ENCODE data around the gene PTGDR.

Gene PTGDR

GRCh38 chr14:52263190-52263589 lies 4.3 kb upstream of the PTGDR start:
- DNase-seq (ENCODE audit: low read depth in 3 of 3), result no peak

GRCh38 chr14:52265253-52265652 lies 2.2 kb upstream of the PTGDR start:
- DNase-seq (ENCODE audit: low read depth in 3 of 3), result no peak

DNA sequence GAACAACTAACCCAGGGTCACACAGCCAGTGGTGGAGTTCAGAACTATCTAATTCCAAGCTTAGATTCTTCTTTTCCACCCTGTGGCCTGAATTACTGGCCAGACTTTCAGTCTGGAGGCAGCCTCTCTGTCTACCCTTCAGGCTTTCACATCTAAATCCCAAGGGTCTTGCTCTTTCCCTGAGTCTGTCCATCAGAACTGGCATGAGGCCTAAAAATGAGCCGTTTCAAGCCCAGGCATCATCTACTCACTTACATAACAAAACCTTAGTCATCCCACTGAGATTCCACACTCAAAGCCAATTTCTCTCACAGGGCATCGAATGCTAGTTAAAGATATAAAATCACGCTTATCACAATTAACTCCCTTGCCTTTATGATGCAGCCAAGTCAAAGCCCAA lies 1.3 kb upstream of the PTGDR start:
- DNase-seq (ENCODE audit: low read depth in 3 of 3), result no peak

GRCh38 chr14:52266782-52267181 lies 716 bp upstream of the PTGDR start:
- no peak for DNase-seq (ENCODE audit: low read depth in 3 of 3)

DNA sequence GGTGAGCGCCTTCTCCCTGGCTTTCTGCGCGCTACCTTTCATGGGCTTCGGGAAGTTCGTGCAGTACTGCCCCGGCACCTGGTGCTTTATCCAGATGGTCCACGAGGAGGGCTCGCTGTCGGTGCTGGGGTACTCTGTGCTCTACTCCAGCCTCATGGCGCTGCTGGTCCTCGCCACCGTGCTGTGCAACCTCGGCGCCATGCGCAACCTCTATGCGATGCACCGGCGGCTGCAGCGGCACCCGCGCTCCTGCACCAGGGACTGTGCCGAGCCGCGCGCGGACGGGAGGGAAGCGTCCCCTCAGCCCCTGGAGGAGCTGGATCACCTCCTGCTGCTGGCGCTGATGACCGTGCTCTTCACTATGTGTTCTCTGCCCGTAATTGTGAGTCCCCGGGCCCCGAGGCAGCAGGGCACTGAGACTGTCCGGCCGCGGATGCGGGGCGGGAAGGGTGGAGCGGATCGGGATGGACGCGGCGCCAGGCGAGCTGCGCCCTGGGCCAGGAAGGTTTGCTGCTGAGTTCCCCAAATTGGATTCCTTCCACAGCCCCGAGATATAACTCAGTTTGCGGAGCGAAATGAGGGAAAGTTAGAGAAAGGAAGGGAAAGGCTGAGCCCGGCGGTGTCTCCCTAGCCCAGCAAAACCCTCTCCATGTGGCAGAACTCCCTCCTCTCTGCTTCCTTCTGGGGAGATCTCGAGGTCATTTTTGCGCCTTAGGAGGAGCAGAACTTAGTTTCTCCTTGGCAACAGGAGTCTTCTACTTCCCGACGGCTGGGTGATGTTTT lies 972 bp downstream of the PTGDR start:
- peak in 1 of 3 experiments; percentile 14 for DNase-seq (ENCODE audit: low read depth in 3 of 3)

- DNase-seq (ENCODE audit: low read depth in 3 of 3), result no peak
These were observed 1.6 kb downstream of the PTGDR start for GRCh38 chr14:52269100-52269499.

- no peak for DNase-seq (ENCODE audit: low read depth in 3 of 3)
These were observed 2.5 kb downstream of the PTGDR start for GRCh38 chr14:52269982-52270381.

DNA sequence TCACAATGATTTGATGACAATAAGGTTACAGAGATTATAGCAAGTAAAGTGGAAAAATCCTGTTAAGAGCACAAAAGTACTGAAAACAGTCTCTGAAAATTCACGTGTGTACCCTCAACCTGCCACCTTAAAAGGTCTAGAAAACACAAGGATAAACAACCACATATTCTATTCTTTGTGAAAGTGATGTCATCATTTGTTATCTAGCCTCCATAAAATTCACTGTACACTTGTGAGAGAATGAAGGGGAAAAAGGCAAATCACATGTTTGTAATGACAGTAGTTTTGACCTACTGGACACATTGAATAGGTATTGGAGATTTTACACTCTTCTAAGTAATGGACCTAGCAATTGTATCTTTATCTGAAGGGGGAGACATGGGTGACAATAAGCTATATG lies 4.0 kb downstream of the PTGDR start:
- DNase-seq (ENCODE audit: low read depth in 3 of 3), result no peak

DNA sequence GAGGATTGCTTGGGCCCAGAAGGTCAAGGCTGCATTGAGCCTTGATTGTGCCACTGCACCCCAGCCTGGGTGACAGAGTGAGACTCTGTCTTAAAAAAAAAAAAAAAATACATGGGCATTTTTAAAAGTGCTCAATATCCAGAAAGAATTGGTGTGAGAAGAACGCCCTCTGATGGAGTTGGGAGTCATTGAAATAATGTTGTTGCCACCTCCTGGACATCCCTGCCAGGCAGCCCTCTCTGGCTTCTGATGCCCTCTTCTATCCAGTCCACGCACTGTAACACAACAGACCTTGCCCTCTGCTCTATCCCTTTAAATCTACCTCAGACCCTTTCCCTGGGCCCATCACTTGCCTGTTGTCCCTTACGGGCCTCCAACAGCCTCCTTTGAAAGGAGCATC lies 4.9 kb downstream of the PTGDR start:
- no peak for DNase-seq (ENCODE audit: low read depth in 3 of 3)

DNA sequence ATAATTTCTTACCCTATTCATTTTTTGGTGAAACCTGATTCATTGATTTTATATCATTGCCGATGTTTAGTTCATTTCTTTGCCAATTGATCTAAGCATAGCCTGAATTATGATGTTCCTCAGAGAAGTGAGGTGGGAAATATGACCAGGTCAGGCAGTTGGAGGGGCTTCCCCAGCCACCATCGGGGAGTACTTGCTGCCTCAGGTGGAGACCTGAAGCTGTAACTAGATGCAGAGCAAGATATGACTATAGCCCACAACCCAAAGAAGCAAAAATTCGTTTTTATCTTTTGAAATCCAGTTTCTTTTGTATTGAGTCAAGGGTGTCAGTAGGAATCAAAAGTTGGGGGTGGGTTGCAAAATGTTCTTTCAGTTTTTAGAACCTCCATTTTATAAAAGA lies 7.9 kb downstream of the PTGDR start:
- DNase-seq (ENCODE audit: low read depth in 3 of 3), result no peak

GRCh38 chr14:52277552-52277951 lies 10.1 kb downstream of the PTGDR start:
- no peak for DNase-seq (ENCODE audit: low read depth in 3 of 3)

DNA sequence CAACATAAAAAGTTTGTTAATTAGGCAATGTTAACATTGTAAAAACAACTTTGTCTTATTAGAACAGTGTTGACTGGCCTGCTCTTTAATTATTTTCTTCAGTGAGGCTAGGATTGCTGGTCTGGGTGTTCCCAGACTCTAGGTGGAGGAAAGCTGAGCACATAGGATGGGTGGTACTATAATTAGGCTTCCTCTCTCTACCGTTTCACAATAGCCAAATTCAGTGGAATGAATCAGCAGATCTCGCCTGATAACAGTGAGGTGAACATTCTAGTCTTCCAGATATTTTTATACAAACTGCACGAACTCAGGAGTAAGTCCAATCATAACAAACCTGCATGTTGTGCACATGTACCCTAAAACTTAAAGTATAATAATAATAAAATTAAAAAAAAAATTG lies 11.9 kb downstream of the PTGDR start:
- no peak for DNase-seq (ENCODE audit: low read depth in 3 of 3)

DNA sequence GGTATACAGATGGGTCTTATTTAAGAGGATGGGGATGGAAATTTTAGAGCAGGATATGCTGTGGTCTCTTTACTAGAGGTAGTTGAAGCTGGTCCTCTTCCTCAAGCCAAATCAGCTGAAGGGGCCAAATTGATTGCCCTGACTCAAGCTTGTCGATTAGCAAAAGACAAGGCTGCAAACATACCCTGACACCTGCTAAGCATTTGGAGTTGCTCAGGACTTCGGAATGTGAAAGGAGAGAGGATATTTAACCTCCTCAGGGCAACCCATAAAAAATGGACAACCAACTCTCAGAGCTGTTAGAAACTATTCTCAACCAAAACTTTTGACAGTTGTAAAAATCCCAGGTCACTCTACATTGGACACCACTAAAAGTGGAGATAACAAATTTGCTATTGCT lies 15.6 kb downstream of the PTGDR start:
- no peak for DNase-seq (ENCODE audit: low read depth in 3 of 3)

- DNase-seq (ENCODE audit: low read depth in 3 of 3), result no peak
These were observed 19.5 kb downstream of the PTGDR start for GRCh38 chr14:52286661-52287649.

GRCh38 chr14:52296378-52296777 lies 28.9 kb downstream of the PTGDR start:
- DNase-seq (ENCODE audit: low read depth in 3 of 3), result no peak

- no peak for DNase-seq (ENCODE audit: low read depth in 3 of 3)
These were observed 31.3 kb downstream of the PTGDR start for GRCh38 chr14:52298795-52299194.

- no peak for DNase-seq (ENCODE audit: low read depth in 3 of 3)
These were observed 32.3 kb downstream of the PTGDR start for GRCh38 chr14:52299692-52300278.

DNA sequence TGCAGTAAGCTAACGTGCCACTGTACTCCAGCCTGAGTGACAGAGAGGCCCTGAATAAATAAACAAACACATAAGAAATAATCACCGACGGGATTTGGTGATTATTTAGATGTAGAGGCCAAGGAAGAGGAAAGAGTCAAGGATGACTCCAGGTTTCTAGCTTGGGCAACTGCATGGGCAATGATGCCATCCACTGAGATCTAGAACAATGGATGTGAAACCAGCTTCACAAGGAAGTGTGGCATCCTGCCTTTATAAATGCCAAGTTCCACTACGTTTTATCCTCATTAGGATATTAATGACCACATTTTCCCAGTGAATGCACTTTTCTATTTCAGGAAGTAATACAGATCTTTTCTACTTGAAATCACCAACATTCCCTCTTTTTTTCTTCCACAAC lies 35.7 kb downstream of the PTGDR start:
- DNase-seq (ENCODE audit: low read depth in 3 of 3), result no peak

DNA sequence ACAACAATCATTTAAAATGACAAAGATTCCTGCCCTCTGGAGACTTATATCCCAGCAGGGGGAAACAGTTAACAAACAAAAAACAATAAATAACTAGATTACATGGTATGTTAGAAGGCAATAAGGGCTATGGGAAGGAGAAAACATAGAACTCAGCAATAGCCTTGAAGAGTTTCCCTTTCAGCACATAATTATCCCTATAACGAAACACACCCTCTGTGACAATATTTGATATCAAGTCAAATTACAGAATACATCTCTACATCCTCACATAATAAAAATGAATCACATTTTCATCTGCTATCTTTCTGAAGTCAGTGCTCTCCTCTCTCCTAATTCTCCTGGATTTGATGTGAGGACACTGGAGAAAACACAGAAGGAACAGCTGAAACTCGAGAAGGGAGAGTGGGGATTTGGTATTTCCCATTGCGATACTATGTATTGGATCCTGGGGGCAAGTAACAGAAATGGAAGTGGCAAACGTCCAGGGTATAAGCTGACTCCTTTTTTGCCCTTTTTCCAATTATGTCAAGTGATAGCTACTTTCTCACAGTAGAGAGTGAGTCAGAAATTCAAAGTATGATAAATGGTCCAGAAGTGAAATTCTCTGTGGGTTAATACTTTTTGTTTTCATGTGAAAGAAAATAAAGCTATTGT lies 36.9 kb downstream of the PTGDR start:
- no peak for DNase-seq (ENCODE audit: low read depth in 3 of 3)

- no peak for DNase-seq (ENCODE audit: low read depth in 3 of 3)
These were observed 37.5 kb downstream of the PTGDR start for GRCh38 chr14:52305014-52305413.

GRCh38 chr14:52307376-52307775 lies 39.9 kb downstream of the PTGDR start:
- DNase-seq (ENCODE audit: low read depth in 3 of 3), result no peak

DNA sequence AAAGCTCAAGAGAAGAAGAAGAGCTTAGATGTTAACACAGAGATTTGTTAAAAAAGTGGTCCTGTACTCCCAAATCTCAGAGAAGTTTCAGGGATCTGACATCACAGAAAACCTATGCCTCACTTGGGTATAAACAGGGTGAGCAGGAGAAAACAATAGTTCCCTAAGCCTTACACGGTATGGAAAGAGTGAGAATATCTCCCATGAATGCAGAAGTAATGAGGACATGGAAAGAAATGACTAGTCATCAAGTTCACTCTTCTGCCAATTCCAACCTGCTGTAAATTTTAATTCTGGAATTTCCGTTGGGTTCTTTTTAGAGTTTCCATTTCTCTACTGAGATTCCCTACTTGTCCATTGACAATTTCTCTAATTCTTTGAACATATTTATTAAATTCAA lies 40.4 kb downstream of the PTGDR start:
- no peak for DNase-seq (ENCODE audit: low read depth in 3 of 3)

All from stimulated activated CD4-positive, alpha-beta T cell treated with anti-CD3 and anti-CD28 coated beads, TNF-alpha, amount 100 ng/mL, for 24 hours (primary cell).